ENCODE results near the gene PATE4.
"Not testable (repeated sequence)": the region's sequence is repeated elsewhere in the genome, so short reads cannot be mapped to it uniquely, and the experiment has no call there.

Gene PATE4, protein sequence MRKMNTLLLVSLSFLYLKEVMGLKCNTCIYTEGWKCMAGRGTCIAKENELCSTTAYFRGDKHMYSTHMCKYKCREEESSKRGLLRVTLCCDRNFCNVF

DNA sequence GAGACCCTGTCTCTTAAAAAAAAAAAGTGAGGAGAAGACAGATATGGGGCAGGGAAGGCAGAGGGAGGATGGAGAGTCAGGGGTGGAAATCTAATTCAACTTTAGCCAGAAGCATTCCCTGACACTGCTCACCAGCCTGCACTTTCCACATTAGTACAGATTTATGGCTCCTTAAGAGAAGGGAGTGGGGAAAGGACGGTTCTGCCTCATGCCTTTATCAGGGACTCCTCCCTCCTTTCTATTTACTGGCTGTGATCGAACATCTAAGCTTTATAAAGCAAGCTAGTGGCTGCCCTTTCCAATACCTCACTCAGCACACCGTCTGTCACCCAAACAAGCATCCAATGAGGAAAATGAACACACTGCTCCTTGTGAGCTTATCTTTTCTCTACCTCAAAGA, at the start of gene PATE4:
TSS of gene PATE4 (plus strand) at position 301 of the 400 bp plus-strand sequence. CDS start at position 345, 44 bp downstream.
- no peak for DNase-seq

DNA sequence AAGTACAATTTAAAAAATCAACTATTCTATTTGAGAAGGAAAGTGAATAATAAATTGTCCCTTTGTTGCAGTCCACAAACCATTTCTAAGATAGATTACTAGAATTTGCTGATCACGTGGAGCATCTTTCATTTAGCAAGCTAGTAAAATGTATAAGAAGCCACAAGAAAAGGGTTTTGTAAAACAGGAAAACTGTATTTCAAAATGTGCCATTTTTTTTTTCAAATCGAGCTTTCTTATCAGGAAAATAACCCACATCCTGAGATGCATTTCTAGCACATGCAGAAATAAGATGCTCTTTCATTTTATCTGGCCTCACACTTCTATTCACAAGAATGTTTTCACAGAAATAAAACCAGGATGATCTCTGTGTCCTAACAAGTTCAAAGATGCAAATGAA, 48.4 kb upstream of the PATE4 start:
- DNase-seq = no peak

DNA sequence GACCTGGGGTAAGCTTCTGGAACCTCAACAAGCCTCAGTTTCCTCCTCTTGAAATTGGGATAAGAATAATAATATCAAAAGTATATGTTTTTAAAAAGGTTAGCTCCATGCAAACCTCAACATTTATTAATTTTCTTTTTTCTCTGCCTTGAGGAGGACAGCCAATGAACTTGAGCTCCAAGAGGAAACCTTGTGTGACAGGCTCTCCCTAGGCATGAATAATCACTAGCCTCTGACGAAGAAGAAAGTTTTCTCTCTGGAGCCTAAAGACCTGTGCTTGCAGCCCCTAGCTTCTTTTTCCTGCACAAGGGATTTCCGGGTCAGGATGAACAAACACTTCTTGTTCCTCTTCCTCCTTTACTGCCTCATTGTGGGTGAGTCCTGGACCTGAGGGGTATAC, 45.3 kb upstream of the PATE4 start, which contains the start of gene PATE3:
TSS of gene PATE3 (plus strand) at position 301 of the 400 bp plus-strand sequence. CDS start at position 326, 25 bp downstream.
- no peak for DNase-seq

DNA sequence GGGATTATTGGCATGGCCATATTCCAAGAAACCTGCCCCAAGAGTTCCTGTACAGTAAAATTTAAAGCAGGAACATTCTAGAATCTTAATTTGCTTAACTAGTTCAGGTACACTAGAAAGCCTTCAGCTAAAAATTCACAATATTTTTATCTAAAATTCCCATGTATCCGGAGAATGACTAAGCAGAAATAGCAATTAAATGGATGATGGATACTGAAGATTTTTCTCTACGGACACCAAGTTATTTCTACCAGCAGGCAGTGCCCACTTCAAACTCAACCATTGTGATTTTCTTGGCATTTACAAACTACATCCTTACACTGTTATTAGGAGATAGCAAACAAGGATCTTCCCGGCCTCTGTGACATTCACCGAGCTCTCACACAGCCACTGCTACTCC, 42.3 kb upstream of the PATE4 start:
- DNase-seq = no peak

DNA sequence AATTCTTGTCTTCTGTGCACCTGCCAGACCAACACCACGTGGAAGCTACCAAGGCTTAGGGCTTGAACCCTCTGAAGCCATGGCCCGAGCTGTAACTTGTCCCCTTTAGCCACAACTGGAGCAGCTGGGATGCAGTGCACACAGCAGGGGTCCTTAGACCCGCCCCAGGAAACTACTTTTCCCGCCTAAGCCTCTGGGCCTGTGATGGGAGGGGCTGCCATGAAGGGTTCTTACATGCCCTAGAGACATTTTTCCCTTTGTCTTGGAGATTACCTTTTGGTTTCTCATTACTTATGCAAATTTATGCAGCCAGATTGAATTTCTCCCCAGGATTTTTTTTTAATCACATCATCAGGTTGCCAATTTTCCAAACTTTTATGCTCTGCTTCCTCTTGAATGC, 35.5 kb upstream of the PATE4 start:
- DNase-seq = no peak

DNA sequence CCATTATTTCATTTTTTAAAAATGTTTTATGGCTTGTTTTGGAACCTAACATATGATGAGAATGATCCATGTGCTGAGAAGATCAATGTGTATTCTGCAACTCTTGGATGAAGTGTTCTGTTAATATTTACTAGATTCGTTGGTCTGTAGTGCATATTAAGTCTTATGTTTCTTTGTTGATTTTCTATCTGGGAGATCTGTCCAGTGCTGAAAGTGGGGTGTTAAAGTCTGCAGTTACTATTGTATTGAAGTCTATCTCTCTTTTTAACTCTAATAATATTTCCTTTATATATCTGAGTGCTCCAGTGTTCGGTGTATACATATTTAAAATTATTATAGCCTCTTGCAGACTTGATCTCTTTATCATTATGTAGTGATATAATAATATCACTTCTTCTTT, 33.3 kb upstream of the PATE4 start:
- no peak for DNase-seq

DNA sequence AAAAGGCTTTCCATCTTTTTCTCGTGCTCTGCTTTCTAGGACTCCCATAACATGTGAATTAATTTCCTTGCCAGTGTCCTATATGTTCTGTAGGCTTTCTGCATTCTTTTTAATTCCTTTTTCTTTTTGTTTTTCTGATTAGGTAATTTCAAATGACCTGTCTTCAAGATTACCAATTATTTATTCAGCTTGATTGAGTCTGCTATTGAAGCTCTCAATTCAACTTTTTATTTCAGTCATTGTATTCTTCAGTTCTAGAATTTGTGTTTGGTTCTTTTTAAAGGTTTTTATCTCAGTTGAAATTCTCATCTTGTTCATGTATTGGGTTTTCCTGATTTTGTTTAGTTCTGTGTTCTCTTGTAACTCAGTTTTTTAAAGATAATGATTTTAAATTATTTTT, 30.7 kb upstream of the PATE4 start:
- no peak for DNase-seq

DNA sequence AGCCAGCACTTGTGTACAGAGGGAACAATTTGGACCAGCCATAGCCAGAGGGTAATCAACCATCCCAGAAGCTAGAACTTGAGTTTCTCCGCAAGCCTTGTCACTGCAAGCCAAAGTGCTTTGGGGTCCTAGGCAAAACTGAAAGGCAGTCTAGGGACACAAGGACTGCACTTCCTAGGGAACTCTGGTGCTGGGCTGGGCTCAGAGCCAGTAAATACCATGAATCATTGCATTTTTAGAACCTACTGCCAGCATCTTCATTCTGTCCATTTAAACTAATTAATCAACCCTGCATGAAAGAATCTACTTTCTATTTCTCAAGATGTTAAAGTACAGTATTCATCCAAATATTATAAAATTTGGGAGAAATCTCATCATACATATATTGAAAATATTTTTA, 25.2 kb upstream of the PATE4 start:
- DNase-seq = no peak

DNA sequence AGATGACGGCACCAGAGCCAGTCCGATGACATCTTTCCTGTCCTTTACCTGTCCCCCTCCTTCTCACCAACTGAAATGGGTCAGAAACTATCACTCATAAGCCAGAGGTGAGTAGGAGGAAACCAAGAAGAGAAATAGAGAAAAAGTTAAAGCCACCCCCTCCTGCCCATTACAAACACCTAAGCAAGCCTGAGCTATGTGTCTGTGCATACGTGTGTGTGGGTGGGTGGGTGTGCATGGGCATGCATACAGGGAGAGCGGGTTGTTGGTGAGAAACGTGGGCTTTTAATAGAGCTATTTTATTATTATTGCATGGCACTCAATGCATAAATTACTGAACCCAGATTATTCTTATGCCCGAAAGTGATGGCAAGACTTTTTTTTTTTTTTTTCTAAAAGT, 2.6 kb downstream of the PATE4 start:
- DNase-seq = no peak

DNA sequence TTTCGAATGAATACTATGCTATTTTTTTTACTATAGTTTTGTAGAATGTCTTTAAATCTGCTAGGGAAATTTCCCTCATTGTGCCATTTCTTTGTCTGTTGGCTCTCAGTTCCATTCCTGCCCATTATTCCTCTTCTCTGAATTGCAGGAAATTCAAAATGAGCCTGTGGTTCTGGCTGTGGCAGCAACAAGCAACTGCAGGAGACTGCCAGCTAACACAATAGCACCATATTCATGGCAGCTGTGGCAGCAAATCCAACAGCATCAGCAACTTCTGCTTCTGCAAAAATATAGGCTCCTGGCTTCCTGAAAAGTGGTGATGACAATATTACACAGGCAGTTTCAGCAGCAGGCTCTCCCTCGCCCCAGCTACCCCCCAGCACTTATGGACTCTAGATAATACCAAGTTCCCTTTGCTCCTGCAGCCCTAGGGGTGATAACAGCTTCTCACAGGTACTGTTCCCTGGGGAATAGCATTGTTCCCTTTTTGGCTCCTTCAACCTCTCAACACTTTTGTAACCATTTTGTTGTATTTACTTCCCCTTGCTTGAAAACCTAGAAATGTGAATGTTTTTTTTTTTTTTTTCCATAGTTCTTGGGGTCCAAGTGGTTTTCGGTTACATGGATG, 9.3 kb downstream of the PATE4 start:
- no peak for DNase-seq

DNA sequence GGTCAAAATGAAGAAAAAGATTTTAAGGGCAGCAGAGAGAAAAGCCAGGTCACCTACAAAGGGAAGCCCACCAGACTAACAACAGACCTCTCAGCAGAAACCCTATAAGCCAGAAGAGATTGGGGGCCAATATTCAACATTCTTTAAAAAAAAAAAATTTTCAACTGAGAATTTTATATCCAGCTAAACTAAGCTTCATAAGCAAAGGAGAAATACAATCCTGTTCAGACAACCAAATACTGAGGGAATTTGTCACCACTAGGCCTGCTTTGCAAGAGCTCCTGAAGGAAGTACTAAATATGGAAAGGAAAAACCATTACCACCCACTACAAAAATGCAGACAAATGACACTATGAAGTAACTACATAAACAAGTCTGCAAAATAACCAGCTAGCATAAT, 13.1 kb downstream of the PATE4 start:
- DNase-seq = no peak

DNA sequence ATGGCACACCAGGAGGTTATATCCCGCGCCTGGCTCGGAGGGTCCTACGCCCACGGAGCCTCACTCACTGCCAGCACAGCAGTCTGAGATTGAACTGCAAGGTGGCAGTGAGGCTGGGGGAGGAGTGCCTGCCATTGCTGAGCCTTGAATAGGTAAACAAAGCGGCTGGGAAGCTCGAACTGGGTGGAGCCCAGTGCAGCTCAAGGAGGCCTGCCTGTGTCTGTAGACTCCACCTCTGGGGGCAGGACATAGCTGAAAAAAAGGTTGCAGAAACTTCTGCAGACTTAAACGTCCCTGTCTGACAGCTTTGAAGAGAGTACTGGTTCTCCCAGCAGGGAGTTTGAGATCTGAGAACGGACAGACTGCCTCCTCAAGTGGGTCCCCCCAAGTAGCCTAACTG, 24.6 kb downstream of the PATE4 start:
- DNase-seq = not testable (repeated sequence)

DNA sequence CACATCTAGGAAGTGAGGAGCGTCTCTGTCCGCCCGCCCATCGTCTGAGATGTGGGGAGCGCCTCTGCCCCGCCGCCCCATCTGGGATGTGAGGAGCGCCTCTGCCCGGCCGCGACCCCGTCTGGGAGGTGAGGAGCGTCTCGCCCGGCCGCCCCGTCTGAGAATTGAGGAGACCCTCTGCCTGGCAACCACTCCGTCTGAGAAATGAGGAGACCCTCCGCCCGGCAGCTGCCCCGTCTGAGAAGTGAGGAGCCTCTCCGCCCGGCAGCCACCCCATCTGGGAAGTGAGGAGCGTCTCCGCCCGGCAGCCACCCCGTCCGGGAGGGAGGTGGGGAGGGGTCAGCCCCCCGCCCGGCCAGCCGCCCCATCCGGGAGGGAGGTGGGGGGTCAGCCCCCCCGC, 29.7 kb downstream of the PATE4 start:
- DNase-seq = not testable (repeated sequence)

DNA sequence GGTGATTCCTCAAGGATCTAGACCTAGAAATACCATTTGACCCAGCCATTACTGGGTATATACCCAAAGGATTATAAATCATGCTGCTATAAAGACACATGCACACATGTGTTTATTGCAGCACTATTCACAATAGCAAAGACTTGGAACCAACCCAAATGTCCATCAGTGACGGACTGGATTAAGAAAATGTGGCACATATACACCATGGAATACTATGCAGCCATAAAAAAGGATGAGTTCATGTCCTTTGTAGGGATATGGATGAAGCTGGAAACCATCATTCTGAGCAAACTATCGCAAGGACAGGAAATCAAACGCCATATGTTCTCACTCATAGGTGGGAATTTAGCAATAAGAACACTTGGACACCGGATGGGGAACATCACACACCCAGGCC, 32.2 kb downstream of the PATE4 start:
- DNase-seq = not testable (repeated sequence)

DNA sequence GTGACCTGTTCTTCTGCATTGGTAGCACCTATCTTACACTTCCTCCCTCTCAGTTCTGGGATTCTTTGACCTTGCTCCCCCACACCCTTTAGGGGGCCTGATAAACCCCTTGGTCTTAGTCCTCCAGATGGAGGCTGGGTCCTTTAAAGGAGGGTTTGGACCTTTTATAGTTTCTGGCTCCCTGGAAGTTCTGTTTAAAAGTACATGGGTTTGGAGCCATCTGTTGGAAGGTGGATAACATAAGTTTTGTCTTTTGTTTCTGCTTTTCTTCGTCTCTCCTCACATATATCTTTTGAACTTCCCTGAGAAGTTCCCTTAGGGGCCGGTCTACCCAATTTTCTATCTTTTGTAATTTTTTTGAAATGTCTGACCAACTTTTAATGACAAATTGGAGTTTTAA, 36.4 kb downstream of the PATE4 start:
- DNase-seq = no peak

DNA sequence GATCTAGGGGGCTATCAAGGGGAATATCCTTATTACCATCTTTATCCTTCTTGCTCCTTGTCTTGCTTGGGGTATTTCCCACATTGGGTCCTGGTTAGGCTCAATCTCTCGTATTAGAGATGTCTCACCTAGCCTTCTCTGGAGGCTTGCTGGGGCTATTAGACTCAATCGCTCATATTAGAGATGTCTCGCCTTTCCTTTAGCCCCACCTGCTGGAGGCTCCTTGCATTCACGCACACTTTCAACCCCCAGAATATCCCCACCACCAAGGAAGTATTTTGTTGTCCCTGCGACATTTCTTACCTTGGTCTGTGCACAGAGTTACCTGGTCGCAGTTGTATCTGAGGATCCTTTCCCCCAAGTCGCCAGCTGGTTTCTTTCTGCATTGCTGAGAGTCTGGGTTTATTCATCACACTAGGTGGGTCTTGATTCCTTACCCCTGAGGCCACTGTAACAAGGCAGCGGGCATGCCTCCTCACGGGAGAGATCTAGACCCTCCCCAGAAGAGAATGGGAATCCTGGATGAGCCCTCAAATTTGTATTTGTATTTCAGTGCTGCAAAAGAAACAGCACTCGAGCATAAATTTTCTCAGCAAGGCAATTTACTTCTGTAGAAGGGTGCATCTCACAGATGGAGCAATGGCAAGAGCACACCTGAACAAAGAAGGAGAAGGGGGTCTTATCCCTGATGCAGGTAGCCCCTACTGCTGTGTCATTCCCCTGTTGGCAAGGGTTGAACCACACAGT, 38.4 kb downstream of the PATE4 start:
- peak; percentile 62 for DNase-seq

DNA sequence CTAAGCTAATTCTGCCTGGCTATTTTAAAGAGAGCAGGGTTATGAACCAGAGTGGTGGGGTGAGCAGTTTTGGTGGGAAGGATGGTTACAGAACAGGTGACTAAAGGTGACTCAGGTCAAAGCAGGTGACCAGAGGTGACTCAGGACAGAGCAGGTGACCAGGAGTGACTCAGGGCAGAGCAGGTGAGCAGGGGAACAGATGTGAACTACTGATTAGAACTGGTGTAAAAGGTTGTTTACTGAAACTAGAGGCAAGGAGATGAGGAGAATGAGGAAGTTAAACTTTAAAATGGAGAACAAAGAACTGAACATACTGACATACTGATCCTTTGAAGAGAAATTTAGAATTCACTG, 39.0 kb downstream of the PATE4 start:
- no peak for DNase-seq

DNA sequence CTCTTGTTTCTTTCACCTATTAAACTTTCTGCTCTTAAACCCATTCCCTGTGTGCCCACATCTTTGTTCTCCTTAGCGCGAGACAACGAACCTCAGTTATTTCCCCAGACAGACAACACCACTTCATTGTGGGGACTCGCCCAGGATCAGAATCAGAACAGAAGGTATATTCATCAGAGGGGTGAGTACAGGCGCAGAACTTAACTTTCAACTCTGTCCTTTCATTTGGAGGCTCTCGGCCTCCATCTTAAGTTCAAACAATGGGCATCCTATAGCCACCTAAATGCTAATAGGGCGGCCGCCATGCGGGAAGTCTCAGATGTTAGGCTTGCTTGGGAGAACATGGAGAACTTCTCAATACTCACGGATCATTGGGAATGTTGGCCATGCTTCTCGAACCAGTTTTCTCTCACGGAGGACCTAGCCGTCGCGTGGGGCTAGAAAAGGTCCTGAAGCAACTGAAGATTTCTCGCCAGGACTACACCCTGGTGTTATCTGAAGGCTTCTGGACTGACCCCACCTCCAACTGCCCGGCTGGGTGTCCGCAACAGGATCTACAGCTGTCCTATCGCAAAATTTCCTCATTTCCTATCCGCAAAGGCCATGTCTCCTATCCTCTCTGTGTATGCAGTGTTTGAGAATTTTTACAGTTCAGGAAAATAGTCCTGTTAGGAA, 40.9 kb downstream of the PATE4 start:
- no peak for DNase-seq

DNA sequence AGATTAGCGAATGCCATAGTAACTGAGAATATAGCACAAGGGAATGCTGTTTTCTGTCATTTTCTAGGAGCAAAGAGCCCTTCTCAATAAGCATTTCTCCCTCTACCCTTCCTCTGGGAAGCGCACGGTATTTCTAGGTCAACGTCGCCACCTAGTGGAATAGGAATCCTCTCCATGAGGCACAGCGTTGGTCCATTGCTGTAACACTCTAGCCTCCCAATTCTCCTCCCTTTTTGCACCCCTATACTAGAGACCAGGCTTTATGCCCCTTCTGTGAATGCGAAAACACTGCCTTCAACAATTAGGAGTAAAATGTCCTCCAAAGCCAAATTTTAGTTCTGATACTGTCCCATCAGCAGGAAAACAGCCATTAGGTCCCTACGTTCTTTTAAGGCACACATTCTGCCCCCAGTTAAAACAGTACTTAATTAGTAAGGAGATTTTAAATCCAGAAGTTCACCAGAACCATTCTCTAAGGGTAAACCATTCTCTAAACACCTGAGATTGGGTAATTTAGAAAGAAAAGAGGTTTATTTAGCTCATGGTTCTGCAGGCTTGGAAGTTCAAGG, 41.5 kb downstream of the PATE4 start:
- DNase-seq = peak; percentile 91

DNA sequence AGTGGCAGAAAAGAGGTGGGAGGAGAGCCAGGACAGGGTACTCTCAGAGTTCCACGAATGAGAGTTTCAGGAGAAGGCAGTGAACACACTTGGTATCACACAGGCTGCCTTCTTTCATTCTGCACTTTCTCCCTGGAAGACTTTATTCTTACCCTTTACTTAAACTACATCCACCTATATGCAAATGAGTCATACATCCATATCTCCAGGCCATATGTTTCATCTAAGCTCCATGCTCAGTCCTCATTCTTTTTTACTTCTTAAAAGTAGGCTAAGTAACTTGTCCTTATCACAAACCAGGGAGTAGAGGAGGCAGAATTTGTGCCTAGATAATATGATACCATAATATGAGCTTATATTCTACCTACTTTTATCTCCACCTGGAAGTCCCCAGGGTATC, 48.2 kb downstream of the PATE4 start:
- DNase-seq = no peak

DNA sequence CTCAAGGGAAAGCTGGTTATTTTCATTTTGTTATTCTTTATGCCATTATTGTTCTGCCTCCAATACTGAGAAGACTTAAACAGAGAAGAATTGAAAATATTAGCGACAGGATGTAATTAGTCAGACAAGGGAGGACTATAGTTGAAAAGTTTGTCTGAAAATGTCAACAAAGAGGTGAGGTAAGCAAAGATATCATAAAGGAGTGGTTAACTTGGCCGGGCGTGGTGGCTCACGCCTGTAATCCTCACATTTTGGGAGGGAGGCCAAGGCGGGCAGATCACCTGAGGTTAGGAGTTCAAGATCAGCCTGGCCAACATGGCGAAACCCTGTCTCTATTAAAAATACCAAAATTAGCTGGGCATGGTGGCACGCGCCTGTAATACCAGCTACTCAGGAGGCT, 50.3 kb downstream of the PATE4 start:
- DNase-seq = no peak

DNA sequence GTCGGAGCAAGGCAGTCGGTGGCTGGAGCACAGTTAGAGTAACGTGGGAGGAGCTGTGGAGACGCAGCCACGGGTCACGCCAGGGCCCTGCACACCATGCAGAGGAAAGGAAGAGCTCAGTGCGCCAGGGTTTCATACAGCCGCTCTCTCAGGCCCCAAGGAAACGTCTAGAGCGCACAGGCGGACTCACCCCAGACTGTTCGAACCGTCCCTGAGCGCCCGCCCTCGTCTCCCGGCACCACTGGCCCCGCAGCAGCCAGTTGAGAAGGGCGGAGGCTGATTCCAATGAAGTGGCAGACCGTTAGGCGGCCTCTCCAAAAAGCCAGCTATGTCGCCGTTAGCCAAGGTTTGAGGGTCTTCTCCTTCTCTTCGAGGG, 53.9 kb downstream of the PATE4 start:
- peak; percentile 65 for DNase-seq

Measured in eye (tissue), 1 donor.